Lung (tissue), 12 donors: Measurements from ENCODE around the gene LCLAT1. TPM values are rescaled to one million over a fixed set of nuclear protein-coding genes. Genes with fewer than 3 reads are reported as not detected.
"Not testable (repeated sequence)": the region's sequence is repeated elsewhere in the genome, so short reads cannot be mapped to it uniquely, and the experiment has no call there.

Experiments used
- ATAC-seq: fragments of 200-7000 bp; cut with Tn5 transposase; one replicate; pipeline ENCODE4 v1.9.1; 2020; ENCODE audit warnings: moderate number of reproducible peaks; ENCODE audit not compliant: insufficient read depth, low FRiP score
- DNase-seq, 3 donors: peaks; one replicate each; pipeline ENCODE4 v3.0.0-alpha.2; 2013 to 2017
- H3K27ac ChIP-seq, 2 donors: one replicate each; pipeline ENCODE4 v1.5.1; 2013; ENCODE audit warnings: mild to moderate bottlenecking in 2 of 2, moderate library complexity in 2 of 2, control low read depth in 1 of 2, inconsistent platforms in 1 of 2, low read depth in 1 of 2, low read length in 1 of 2
- H3K27me3 ChIP-seq, 3 donors: one replicate each; pipeline ENCODE4 v1.5.1; 2013; ENCODE audit warnings: low read length in 2 of 3; ENCODE audit not compliant: control insufficient read depth in 3 of 3, insufficient read depth in 3 of 3
- H3K36me3 ChIP-seq, 4 donors: one replicate each; pipeline ENCODE4 v1.5.1; 2013; ENCODE audit warnings: low read length in 4 of 4, mild to moderate bottlenecking in 1 of 4, moderate library complexity in 1 of 4; ENCODE audit not compliant: control insufficient read depth in 4 of 4, insufficient read depth in 4 of 4
- H3K4me1 ChIP-seq, 5 donors: one replicate each; pipeline ENCODE4 v1.5.1; 2013; ENCODE audit warnings: low read length in 5 of 5, mild to moderate bottlenecking in 2 of 5, moderate library complexity in 1 of 5; ENCODE audit not compliant: control insufficient read depth in 5 of 5, insufficient read depth in 5 of 5
- H3K4me3 ChIP-seq: one replicate; pipeline ENCODE4 v1.5.1; 2013; ENCODE audit warnings: mild to moderate bottlenecking, control low read depth, moderate library complexity
- H3K9ac ChIP-seq, 2 donors: one replicate each; pipeline ENCODE4 v1.5.1; 2013; ENCODE audit warnings: low read length in 2 of 2, control low read depth in 1 of 2; ENCODE audit not compliant: insufficient read depth in 1 of 2
- H3K9me3 ChIP-seq, 4 donors: one replicate each; pipeline ENCODE4 v1.5.1; 2013; ENCODE audit warnings: low read length in 3 of 4, mild to moderate bottlenecking in 1 of 4, moderate library complexity in 1 of 4; ENCODE audit not compliant: control insufficient read depth in 4 of 4, insufficient read depth in 3 of 4
- CTCF ChIP-seq: IDR thresholded peaks from 2 replicates; pipeline ENCODE4 v1.5.1; 2012; ENCODE audit warnings: mild to moderate bottlenecking; ENCODE audit errors: control extremely low read depth, extremely low read depth
- WGBS, 2 donors: extraction: QIAGEN DNeasy Blood & Tissue Kit; methylation state at CpG; one replicate each; pipeline ENCODE4 v1.1.7; 2013; 5-methylcytosine and 5-hydroxymethylcytosine counted together
- polyA plus RNA-seq, 2 donors: library from polyadenylated mRNA; stranded (reverse); fragments of 200-250 nt; gene quantifications; one replicate each; pipeline ENCODE4 v1.2.1, GENCODE V29; 2013
- total RNA-seq, 2 donors: library from RNA; depleted of rRNA in 1 of 2; stranded (reverse); fragments of >200 nt in 1 of 2; gene quantifications; one replicate each; pipeline ENCODE4 v1.2.1, GENCODE V29; 2014 to 2021
- donor health status: control.
- donor health status: control.
- donor health status: Bipolar disorder and iron deficiency.
- donor health status: healthy.
- donor health status: DM: yes; HTN: yes; CAD: no.

LCLAT1 gene
- total and polyA plus RNA-seq, 4 donors: 2.4 to 24.2 (median 10.8) TPM

- H3K4me1 ChIP-seq: peaks cover 0 to 12% (median under 1%) of the 10 kb centered on the region in 5 donors
- no peaks in the 10 kb centered on the region for H3K9me3 ChIP-seq
- TF ChIP-seq CTCF: no peak
- H3K27me3 ChIP-seq: no peaks in the 10 kb centered on the region
- H3K9ac ChIP-seq: peak overlapping the region in 1 of 2 donors; percentile 61
- peak overlapping the region; percentile 26 to 69 for H3K27ac ChIP-seq
- 74 to 87% methylated on average over 3 of the region's 3 CpGs for WGBS, 2 donors
- ATAC-seq (no peak), DNase-seq (peak in 2 of 3 donors; percentile 43 to 56)
- peaks cover 0 to 2% (median 0%) of the 10 kb centered on the region in 4 donors for H3K36me3 ChIP-seq
- H3K4me3 ChIP-seq: no peak overlapping the region
Measured at GRCh38 chr2:30465171-30465545, 18.1 kb downstream of the LCLAT1 start.

- H3K27ac ChIP-seq: no peak overlapping the region
- TF ChIP-seq CTCF: no peak
Measured at GRCh38 chr2:30466216-30466615, 19.2 kb downstream of the LCLAT1 start.

GRCh38 chr2:30467062-30467826, 20.2 kb downstream of the LCLAT1 start:
- not testable (repeated sequence) for H3K9ac ChIP-seq, H3K36me3 ChIP-seq, H3K27me3 ChIP-seq, H3K27ac ChIP-seq, DNase-seq, H3K4me3 ChIP-seq, H3K9me3 ChIP-seq, H3K4me1 ChIP-seq, ATAC-seq
- WGBS, 2 donors: 94 to 99% methylated on average over 7 to 8 of the region's 8 CpGs

More at GRCh38 chr2:30466216-30466615, 19.2 kb downstream of the LCLAT1 start:
- 93 to 95% methylated on average over 1 of the region's 1 CpG for WGBS, 2 donors
- ATAC-seq (no peak), DNase-seq (no peak)
- Histone ChIP-seq H3K9me3 (no peaks in the 10 kb centered on the region), H3K36me3 (no peaks in the 10 kb centered on the region), H3K4me3 (no peak overlapping the region), H3K9ac (no peak overlapping the region), H3K27me3 (no peaks in the 10 kb centered on the region), H3K4me1 (peaks cover 0 to 12% (median 0%) of the 10 kb centered on the region in 5 donors)

- Histone ChIP-seq H3K9ac (no peak overlapping the region), H3K27me3 (no peaks in the 10 kb centered on the region), H3K9me3 (no peaks in the 10 kb centered on the region), H3K4me3 (no peak overlapping the region), H3K27ac (no peak overlapping the region), H3K36me3 (no peaks in the 10 kb centered on the region), H3K4me1 (peaks cover 0 to 8% (median 2%) of the 10 kb centered on the region in 5 donors)
- DNase-seq (no peak), ATAC-seq (no peak)
- WGBS, 2 donors: 79% methylated on average over 1 of the region's 1 CpG
- no peak for TF ChIP-seq CTCF
Measured at GRCh38 chr2:30470426-30470825, 23.4 kb downstream of the LCLAT1 start.
